Fibroblast of skin of abdomen (primary cell): Measurements from ENCODE around the gene USP54.

Experiments used
- DNase-seq: peaks from one replicate; pipeline ENCODE4 v3.0.0-alpha.2; 2013

Gene USP54

DNA sequence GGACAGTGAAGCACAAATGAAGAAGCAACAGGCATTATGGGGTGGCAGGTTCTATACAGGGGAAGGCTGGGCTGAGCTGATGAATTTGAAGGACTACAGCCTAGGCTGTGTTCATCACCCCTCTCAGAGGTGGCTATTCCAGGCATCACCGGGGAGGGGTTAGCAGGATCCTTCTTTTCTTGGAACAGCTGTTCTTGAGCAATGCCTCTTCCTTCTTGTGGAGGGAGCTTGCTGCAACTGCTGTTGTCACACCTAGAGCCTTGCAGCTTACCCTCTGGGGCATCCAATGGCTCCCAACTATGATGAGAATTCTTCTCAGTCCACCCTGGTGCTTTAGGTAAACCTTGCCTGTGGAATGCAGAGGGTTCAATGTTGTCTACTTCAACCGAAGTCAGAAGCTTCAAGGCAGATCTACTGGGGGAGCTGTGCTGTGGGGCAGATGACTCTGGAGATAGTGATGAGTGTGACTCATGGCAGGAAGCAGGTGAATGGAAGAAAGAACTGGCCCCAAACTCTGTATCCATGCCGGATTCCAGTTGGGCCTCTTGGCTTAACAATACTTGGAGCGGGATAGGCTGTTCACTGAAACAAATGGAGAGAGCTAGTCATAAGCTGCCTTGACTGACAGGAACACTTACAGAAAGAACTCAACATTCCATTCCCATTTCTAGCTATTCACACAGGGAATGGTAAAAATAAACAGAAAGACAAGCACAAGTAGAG lies 73.8 kb downstream of the USP54 start:
- peak; percentile 21 for DNase-seq

- DNase-seq = no peak
These were observed 78.9 kb downstream of the USP54 start for GRCh38 chr10:73512207-73512743.

GRCh38 chr10:73509695-73510094 lies 81.4 kb downstream of the USP54 start:
- no peak for DNase-seq

GRCh38 chr10:73506491-73506890 lies 84.7 kb downstream of the USP54 start:
- peak; percentile 42 for DNase-seq

GRCh38 chr10:73506074-73506473 lies 85.1 kb downstream of the USP54 start:
- DNase-seq = no peak

DNA sequence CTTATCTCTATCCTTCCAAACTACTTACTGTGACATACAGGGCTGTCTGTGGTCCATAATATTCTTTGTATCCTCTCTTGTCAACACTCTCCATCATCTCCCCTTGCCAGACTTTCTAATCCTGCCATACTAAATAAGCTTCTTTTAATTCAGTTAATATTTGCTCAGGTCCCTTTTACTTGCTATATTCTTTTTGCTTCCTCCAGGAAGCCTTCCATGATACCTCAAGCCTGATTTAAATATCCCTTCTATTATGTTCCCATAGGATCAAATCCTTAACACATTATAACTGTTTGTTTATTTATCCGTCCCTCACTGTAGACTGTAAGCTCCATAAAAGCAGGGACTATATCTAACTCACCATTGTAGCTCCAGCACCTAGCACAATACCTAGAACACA lies 88.1 kb downstream of the USP54 start:
- no peak for DNase-seq

DNA sequence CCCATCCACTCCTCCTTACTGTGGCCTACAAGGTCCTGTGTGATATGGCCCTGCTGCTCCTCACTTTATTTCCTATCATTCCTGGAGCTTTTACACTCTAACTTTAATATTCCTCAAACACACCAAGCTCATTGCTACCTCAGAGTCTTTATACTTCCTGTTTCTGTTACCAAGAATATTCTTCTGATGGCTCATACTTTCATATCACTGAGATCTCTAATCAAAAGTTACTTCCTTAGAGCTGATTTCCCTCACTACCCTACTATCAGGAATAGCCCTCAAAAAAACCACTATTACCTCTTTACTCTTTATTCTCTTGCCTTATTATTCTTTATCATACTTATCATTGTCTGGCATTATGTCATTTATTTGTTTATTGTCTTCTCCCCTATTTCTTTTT lies 89.5 kb downstream of the USP54 start:
- no peak for DNase-seq

DNA sequence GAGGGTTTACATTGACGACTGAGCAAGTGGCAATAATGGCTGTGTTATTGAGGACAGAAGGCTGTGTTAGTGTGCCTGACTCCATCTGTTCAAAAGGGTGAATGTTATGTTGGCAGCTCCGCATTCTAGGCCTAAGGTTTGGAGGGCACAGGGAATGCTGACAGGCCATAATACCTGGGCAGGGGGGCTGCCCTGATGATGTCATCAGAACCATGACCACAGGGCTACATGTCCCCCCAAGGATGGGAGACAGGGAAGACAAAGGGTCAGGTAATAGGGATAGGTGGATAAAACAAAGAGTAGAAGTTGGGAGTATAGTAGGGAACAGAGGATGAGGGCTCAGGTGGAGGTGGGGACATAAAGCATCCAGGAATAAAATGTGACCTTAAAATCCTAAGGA lies 93.5 kb downstream of the USP54 start:
- no peak for DNase-seq

DNA sequence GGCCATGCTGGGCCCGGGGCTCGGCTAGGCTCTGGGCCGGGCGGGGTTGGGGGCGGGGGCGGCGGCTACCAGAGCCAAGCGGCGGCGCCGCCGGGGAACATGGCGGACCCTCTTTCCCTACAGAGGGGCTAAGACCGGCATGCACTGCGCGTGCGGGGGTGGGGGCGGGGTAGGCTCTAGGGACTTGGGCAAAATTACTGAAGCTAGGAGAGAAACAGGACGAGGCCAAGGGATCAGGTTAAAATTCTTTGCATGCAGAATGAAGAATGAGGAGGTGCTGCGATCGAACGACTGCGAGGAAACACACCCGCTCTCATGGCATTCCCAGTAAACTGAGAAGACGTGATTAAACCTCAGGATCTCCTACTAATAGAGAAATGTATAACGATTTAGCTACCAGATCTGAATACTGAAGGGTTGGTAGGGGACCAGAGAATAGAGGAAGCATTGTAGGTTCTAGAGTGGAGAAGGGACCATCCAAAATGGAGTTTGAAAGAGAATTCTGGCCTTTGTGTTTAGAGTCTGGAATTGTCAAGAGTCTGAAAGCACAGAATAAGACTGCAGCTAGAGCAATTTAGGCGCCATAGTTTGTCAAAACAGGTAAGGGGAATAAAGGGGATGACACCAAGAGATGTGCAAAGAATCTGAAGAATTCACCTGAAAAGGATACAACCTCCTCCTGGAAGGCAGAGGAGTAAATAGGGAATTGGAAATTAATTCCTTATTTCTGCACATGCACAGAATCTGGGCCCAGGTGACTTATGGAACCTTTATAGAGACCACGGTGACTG lies 95.1 kb downstream of the USP54 start, which contains the start of gene PPP3CB:
Gene PPP3CB (minus strand): TSS at position 141 of the 791 bp plus-strand sequence. CDS start 135 bp downstream, at position 6.
- DNase-seq = peak; percentile 98

DNA sequence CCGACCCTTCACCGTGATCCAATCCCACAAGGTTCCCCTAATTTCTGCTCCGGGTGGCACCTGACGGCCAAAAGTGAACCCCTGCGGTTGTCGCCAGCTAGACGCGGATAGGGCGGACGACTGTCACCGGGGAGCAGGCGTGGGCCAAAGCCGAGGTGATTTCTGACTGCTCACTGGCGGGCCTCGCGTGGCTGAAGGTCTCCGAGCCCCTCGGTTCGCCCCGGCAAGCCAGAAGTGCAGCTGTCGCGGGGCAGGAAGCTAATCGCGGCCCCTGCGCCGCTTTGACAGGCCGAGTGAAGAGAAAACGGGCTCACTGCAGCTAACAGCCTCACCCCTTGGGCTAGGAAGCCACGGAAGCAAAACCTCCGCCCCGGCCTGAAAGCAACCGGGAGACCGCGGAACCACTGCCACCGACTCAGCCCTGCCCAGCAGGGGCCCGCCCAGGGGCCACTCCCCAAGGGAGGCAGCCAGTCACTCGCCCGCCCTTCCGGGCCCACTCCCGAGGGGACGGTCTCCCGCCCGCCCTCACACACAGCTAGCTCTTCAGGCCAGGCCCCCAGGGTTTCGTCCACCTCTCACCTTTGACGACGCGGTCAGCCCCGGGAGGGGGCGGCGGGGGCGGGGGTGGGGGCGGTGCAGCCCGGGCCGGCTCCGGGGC lies 95.8 kb downstream of the USP54 start:
- peak; percentile 90 for DNase-seq

DNA sequence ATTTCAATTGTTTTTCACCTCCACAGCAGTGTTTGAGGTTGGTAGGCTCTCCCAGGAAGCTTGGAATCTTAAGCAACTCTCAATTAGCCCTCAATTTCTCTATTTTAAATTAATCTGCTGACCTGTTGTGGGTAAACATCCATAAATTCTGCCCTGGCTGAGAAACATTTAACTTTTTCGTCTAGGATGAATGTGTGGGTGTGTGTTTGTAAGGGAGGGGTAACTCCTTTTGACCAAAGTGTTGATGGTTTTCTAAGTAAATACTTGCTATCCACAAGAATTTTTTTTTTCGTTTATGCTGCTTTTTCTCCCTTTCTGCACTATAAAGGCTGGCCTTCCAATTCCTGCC lies 96.3 kb downstream of the USP54 start:
- DNase-seq = peak; percentile 13

GRCh38 chr10:73494213-73494612 lies 96.9 kb downstream of the USP54 start:
- no peak for DNase-seq

GRCh38 chr10:73493781-73494180 lies 97.4 kb downstream of the USP54 start:
- DNase-seq = peak; percentile 92

DNA sequence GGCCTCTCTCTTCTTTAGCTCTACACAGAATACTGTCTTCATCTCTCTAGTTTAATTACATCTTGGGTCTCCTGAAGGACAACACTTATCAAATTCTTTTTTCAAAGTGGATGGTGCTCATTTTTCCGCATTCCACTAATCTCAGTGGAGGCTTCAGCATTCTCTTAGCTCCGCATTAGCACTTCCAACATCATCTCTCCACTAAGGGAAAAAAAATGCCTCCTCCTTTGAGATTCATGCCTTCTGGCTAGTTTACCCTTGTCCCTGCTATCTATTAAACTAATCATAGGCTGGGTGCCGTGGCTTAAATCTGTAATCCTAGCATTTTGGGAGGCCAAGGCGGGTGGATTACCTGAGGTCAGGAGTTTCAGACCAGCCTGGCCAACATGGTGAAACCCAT lies 104.5 kb downstream of the USP54 start:
- DNase-seq = no peak

DNA sequence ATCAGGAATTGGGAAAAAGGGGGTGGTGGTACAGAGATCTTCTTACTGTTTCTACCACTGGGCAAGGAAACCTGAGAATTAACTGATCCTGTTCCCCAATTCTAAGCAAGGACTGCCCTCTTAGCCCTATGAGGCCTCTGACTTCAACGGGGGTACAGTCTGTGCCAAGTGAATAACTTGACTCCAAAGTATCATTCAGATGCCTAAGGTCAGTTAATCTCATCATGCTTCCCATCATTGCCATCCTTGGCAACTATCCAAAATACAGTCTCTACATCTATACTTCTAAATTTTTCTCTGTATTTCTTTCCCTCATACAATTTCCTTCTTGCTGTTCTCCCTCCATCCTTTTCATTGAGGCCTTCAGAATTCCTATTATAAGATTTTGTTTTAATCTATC lies 105.8 kb downstream of the USP54 start:
- DNase-seq = no peak

GRCh38 chr10:73480158-73480557 lies 111.0 kb downstream of the USP54 start:
- peak; percentile 61 for DNase-seq

DNA sequence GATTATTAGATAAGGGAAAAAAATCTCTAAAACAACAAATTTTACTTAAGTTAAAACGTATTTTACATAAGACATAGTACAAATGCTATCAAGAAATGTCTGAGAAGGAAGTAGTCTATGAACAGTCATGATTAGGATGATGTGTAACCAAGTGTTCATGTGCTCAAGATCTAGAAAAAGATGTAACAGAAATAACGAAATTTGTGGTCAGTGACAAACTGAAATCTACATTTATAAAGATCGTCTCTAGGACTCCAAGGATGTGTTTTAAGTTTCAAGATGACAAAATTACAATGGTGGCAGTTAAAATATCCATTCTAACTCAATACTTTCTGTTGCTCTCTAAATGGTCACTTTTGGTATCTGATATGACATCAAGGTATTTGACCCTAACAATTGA lies 112.5 kb downstream of the USP54 start:
- DNase-seq = no peak

DNA sequence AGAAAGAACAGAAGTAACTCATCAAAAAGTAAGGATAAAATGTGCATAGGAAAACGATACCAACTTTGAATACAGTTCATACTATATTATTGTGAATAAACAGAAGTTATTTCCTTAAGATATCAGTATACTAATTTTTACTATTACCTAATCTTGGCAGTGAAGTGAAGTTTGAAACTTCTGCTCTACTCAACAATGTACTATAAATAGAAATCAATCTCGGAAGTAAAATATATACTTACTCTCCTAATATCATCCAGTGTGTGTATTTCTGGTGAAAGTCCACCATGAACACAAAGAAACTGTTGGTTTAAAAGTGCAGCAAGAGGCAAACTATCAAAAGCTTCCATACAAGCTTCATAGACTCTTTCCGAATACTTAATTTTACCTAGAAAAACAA lies 119.9 kb downstream of the USP54 start:
- DNase-seq = no peak

GRCh38 chr10:73469579-73469978 lies 121.6 kb downstream of the USP54 start:
- no peak for DNase-seq

- no peak for DNase-seq
These were observed 123.9 kb downstream of the USP54 start for GRCh38 chr10:73467206-73467605.

GRCh38 chr10:73465978-73466726 lies 125.0 kb downstream of the USP54 start:
- DNase-seq = no peak

DNA sequence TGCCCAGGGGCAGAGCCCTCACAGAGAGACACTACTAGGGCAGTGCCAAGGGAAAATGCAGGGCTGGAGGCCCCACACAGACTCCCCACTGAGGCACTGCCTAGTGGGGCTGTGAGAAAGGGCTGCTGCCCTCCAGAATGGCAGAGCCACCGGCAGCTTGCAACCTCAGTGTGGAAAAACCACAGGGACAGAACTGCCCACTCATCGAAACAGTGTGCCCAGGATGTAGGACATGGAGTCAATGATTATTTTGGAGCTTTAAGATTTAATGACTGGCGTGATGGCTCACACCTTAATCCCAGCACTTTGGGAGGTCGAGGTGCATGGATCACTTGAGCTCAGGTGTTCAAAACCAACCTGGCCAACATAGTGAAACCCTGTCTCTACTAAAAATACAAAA lies 130.2 kb downstream of the USP54 start:
- DNase-seq = no peak
